WTC11 (cell line): ENCODE results near the gene THBS2.

Source experiments
- ATF1 ChIP-seq: sonication (generic); formaldehyde crosslinking; IDR thresholded peaks from 2 replicates; pipeline ENCODE4 v1.8.1; 2023; ENCODE audit warnings: mild to moderate bottlenecking, moderate library complexity, missing genetic modification reagents
- CBFB ChIP-seq: sonication (generic); formaldehyde crosslinking; IDR thresholded peaks from 2 replicates; pipeline ENCODE4 v1.8.1; 2022; ENCODE audit warnings: mild to moderate bottlenecking, low read depth, missing genetic modification reagents
- ELF4 ChIP-seq: sonication (generic); formaldehyde crosslinking; IDR thresholded peaks from 2 replicates; pipeline ENCODE4 v1.8.1; 2022; ENCODE audit warnings: low read depth, mild to moderate bottlenecking, moderate library complexity, missing genetic modification reagents
- NR2C2 ChIP-seq: sonication (generic); formaldehyde crosslinking; IDR thresholded peaks from 2 replicates; pipeline ENCODE4 v1.8.0; 2022; ENCODE audit warnings: mild to moderate bottlenecking, missing genetic modification reagents
- NR3C1 ChIP-seq: sonication (generic); formaldehyde crosslinking; conservative IDR thresholded peaks from 2 replicates; pipeline ENCODE4 v1.8.1; 2023; ENCODE audit warnings: low read depth, mild to moderate bottlenecking, missing genetic modification reagents
- SP1 ChIP-seq: sonication (generic); formaldehyde crosslinking; conservative IDR thresholded peaks from 2 replicates; pipeline ENCODE4 v1.8.1; 2022; ENCODE audit warnings: missing genetic modification reagents
- TEAD4 ChIP-seq: sonication (generic); formaldehyde crosslinking; IDR thresholded peaks from 2 replicates; pipeline ENCODE4 v1.8.0; 2022; ENCODE audit warnings: mild to moderate bottlenecking, missing genetic modification reagents
- ZNF396 ChIP-seq: fragments of 250-450 bp; sonication (Bioruptor Pico); IDR thresholded peaks from 2 replicates; pipeline ENCODE4 v1.8.0; 2021; ENCODE audit warnings: mild to moderate bottlenecking, moderate library complexity, borderline replicate concordance
- ZNF423 ChIP-seq: fragments of 250-450 bp; sonication (Bioruptor Pico); IDR thresholded peaks from 2 replicates; pipeline ENCODE4 v2.1.2; 2022; ENCODE audit warnings: mild to moderate bottlenecking, moderate library complexity
- TF ChIP-seq, protein P1 (sequence below): fragments of 200-600 bp; IDR thresholded peaks from 2 replicates; pipeline ENCODE4 v1.8.0; 2022; ENCODE audit warnings: antibody characterized with exemption
- TF ChIP-seq, protein P2 (sequence below): sonication (generic); formaldehyde crosslinking; IDR thresholded peaks from 2 replicates; pipeline ENCODE4 v1.8.0; 2022; ENCODE audit warnings: mild to moderate bottlenecking, missing genetic modification reagents
- TF ChIP-seq, protein P3 (sequence below): fragments of 250-450 bp; sonication (Bioruptor Pico); IDR thresholded peaks from 2 replicates; pipeline ENCODE4 v1.8.0; 2021; ENCODE audit warnings: mild to moderate bottlenecking
- TF ChIP-seq, protein P4 (sequence below): sonication (generic); formaldehyde crosslinking; IDR thresholded peaks from 2 replicates; pipeline ENCODE4 v1.8.1; 2023; ENCODE audit warnings: mild to moderate bottlenecking, missing genetic modification reagents, moderate library complexity

DNA sequence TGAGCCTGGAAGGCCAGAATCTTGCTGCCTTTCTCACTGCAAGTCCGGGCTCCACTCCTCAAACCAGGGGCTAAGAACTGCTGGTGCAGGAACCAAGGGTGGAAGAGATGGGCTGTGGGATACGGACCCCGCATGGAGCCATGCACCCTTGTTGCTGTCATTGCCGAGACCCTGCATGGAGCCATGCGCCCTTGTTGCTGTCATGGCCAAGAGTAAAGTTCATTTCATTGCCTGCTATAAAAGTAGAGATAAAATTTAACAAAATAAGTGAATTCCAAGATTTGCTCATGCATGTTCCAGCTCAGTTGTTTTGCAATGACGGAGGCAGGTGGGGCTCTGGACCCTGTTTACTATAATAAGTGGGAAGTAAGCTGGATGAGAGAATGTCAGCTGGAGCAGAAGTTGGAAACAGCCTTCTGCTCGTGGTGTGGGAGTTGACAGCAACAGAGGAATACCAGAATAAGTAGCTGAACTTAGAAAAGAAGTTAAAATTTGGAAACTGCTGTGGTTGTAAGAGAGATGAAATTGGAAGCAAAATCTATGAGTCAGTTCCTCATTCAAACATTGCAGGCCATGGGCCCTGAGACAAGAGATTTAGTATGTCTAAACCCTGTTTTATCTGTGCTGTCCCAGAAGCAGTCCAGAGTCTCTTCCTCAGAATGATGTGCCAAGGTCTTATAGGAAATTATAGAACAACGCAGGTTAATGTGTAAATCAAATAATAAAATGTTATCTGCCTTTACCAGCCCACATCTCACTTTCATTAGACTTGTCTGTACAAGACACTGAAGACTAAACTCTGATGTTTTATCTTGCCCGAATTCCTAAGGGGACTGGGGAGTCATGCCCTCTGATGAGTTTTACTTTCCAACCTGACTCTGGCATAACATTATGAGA lies 15.8 kb upstream of the THBS2 start:
- TF ChIP-seq, protein P1, sequence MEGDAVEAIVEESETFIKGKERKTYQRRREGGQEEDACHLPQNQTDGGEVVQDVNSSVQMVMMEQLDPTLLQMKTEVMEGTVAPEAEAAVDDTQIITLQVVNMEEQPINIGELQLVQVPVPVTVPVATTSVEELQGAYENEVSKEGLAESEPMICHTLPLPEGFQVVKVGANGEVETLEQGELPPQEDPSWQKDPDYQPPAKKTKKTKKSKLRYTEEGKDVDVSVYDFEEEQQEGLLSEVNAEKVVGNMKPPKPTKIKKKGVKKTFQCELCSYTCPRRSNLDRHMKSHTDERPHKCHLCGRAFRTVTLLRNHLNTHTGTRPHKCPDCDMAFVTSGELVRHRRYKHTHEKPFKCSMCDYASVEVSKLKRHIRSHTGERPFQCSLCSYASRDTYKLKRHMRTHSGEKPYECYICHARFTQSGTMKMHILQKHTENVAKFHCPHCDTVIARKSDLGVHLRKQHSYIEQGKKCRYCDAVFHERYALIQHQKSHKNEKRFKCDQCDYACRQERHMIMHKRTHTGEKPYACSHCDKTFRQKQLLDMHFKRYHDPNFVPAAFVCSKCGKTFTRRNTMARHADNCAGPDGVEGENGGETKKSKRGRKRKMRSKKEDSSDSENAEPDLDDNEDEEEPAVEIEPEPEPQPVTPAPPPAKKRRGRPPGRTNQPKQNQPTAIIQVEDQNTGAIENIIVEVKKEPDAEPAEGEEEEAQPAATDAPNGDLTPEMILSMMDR = no peak
- TF ChIP-seq, protein P2, sequence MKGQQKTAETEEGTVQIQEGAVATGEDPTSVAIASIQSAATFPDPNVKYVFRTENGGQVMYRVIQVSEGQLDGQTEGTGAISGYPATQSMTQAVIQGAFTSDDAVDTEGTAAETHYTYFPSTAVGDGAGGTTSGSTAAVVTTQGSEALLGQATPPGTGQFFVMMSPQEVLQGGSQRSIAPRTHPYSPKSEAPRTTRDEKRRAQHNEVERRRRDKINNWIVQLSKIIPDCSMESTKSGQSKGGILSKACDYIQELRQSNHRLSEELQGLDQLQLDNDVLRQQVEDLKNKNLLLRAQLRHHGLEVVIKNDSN (CRISPR knock-in tag) = no peak
- TF ChIP-seq ATF1 (CRISPR knock-in tag) (no peak), ZNF423 (CRISPR knock-in tag) (no peak), TEAD4 (CRISPR knock-in tag) (no peak), SP1 (CRISPR knock-in tag) (no peak), NR3C1 (CRISPR knock-in tag) (no peak), ZNF396 (CRISPR knock-in tag) (no peak), ELF4 (CRISPR knock-in tag) (no peak), CBFB (no peak), NR2C2 (CRISPR knock-in tag) (no peak)
- TF ChIP-seq, protein P3, sequence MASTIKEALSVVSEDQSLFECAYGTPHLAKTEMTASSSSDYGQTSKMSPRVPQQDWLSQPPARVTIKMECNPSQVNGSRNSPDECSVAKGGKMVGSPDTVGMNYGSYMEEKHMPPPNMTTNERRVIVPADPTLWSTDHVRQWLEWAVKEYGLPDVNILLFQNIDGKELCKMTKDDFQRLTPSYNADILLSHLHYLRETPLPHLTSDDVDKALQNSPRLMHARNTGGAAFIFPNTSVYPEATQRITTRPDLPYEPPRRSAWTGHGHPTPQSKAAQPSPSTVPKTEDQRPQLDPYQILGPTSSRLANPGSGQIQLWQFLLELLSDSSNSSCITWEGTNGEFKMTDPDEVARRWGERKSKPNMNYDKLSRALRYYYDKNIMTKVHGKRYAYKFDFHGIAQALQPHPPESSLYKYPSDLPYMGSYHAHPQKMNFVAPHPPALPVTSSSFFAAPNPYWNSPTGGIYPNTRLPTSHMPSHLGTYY = no peak
- TF ChIP-seq, protein P4, sequence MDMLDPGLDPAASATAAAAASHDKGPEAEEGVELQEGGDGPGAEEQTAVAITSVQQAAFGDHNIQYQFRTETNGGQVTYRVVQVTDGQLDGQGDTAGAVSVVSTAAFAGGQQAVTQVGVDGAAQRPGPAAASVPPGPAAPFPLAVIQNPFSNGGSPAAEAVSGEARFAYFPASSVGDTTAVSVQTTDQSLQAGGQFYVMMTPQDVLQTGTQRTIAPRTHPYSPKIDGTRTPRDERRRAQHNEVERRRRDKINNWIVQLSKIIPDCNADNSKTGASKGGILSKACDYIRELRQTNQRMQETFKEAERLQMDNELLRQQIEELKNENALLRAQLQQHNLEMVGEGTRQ = no peak
